ENCODE measurements around the gene HIVEP1. TPM values are rescaled to one million over a fixed set of nuclear protein-coding genes. Genes with fewer than 3 reads are reported as not detected.

HIVEP1 gene
- total RNA-seq, 1 experiment from 2014 or later: 16.7 TPM

GRCh38 chr6:11972806-11973205 is 39.3 kb upstream of the HIVEP1 start:
- no peak overlapping the region for H3K4me3 ChIP-seq (ENCODE audit: low read depth in 2 of 2, low read length in 2 of 2)
- ChIA-PET POLR2A (no interaction called here), CTCF (no interaction called here)
- no peaks in the 10 kb centered on the region for H3K36me3 ChIP-seq (ENCODE audit: control insufficient read depth, insufficient read depth, low read length)
- in situ Hi-C loops (cut with HindIII; ENCODE audit: low pct_unique_long_range_greater_than_20kb, low sequenced_read_pairs) (no loop called here), intact Hi-C loops (cut with micrococcal nuclease; ENCODE audit: unreplicated experiment) (no loop called here)
- no peaks in the 10 kb centered on the region for H3K9me3 ChIP-seq (ENCODE audit: control insufficient read depth, insufficient read depth, low read depth, low read length)
- BruUV-seq (replicated peaks): no TSS peak
- no peaks in the 10 kb centered on the region for H3K4me1 ChIP-seq (ENCODE audit: control insufficient read depth, insufficient read depth, low read length)
- no peak overlapping the region for H3K27ac ChIP-seq (ENCODE audit: low read length)
- H3K27me3 ChIP-seq (ENCODE audit: control insufficient read depth, insufficient read depth, low read length): no peaks in the 10 kb centered on the region
- ATAC-seq (no peak), DNase-seq (ENCODE audit: low read depth, low spot score) (no peak)
- TF ChIP-seq SIN3A (IDR thresholded peaks at IDR 0.05; ENCODE audit: borderline replicate concordance, insufficient read depth, low read depth, low read length) (no peak), REST (IDR thresholded peaks at IDR 0.05; ENCODE audit: insufficient read depth in 1 of 2, low read depth in 2 of 2, low read length in 1 of 2) (no peak), TCF7L2 (IDR thresholded peaks at IDR 0.05; ENCODE audit: low read depth, low read length) (no peak), CTCF (IDR thresholded peaks at IDR 0.05) (no peak), POLR2AphosphoS5 (IDR thresholded peaks at IDR 0.05; ENCODE audit: low read depth, low read length) (no peak)

GRCh38 chr6:11973238-11973637 is 38.9 kb upstream of the HIVEP1 start:
- Histone ChIP-seq H3K4me1 (ENCODE audit: control insufficient read depth, insufficient read depth, low read length) (no peaks in the 10 kb centered on the region), H3K27ac (ENCODE audit: low read length) (no peak overlapping the region), H3K9me3 (ENCODE audit: control insufficient read depth, insufficient read depth, low read depth, low read length) (no peaks in the 10 kb centered on the region), H3K4me3 (ENCODE audit: low read depth in 2 of 2, low read length in 2 of 2) (no peak overlapping the region), H3K27me3 (ENCODE audit: control insufficient read depth, insufficient read depth, low read length) (no peaks in the 10 kb centered on the region), H3K36me3 (ENCODE audit: control insufficient read depth, insufficient read depth, low read length) (no peaks in the 10 kb centered on the region)
- no peak for ATAC-seq
- ChIA-PET CTCF (no interaction called here), POLR2A (no interaction called here)
- BruUV-seq (replicated peaks): no TSS peak
- TF ChIP-seq TCF7L2 (IDR thresholded peaks at IDR 0.05; ENCODE audit: low read depth, low read length) (no peak), REST (IDR thresholded peaks at IDR 0.05; ENCODE audit: insufficient read depth in 1 of 2, low read depth in 2 of 2, low read length in 1 of 2) (no peak), SIN3A (IDR thresholded peaks at IDR 0.05; ENCODE audit: borderline replicate concordance, insufficient read depth, low read depth, low read length) (no peak), CTCF (IDR thresholded peaks at IDR 0.05) (no peak), POLR2AphosphoS5 (IDR thresholded peaks at IDR 0.05; ENCODE audit: low read depth, low read length) (no peak)
- DNase-seq (ENCODE audit: low read depth, low spot score): no peak
- in situ Hi-C loops (cut with HindIII; ENCODE audit: low pct_unique_long_range_greater_than_20kb, low sequenced_read_pairs): no loop called here
- intact Hi-C loops (cut with micrococcal nuclease; ENCODE audit: unreplicated experiment): no loop called here

All from Panc1 (cell line).